Hepatocyte (in vitro differentiated cells): ENCODE measurements around the gene PTGDS.

Experiments
- EZH2 ChIP-seq: fragments of 200-600 bp; sonication (generic); IDR thresholded peaks from 2 replicates; pipeline ENCODE4 v1.6.1; 2016; ENCODE audit warnings: antibody characterized with exemption, mild to moderate bottlenecking, borderline replicate concordance
- TF ChIP-seq, protein P1 (sequence below): fragments of 200-600 bp; sonication (generic); IDR thresholded peaks from 2 replicates; pipeline ENCODE4 v1.5.1; 2016; ENCODE audit warnings: antibody characterized with exemption, mild to moderate bottlenecking; ENCODE audit not compliant: poor library complexity

DNA sequence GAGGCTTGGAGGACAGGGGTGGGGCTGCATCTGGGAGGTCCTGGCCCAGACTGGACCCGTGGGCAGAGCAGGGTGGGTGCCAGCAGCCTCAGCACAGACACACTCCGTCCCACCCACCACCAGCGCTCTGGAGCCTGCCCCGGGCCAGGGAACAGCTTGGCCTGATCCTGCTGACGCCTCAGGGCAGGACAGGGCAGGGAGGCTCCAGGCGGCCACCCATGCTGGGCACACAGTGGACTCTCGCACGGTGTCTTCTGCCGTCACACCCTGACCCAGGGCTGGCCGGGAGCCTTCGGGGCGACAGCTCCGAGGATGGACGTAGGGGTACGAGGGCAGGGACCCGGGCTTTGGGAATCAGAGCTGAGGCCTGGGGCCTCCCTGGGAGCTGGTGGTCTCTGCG is 8.2 kb upstream of the PTGDS start:
- TF ChIP-seq, protein P1, sequence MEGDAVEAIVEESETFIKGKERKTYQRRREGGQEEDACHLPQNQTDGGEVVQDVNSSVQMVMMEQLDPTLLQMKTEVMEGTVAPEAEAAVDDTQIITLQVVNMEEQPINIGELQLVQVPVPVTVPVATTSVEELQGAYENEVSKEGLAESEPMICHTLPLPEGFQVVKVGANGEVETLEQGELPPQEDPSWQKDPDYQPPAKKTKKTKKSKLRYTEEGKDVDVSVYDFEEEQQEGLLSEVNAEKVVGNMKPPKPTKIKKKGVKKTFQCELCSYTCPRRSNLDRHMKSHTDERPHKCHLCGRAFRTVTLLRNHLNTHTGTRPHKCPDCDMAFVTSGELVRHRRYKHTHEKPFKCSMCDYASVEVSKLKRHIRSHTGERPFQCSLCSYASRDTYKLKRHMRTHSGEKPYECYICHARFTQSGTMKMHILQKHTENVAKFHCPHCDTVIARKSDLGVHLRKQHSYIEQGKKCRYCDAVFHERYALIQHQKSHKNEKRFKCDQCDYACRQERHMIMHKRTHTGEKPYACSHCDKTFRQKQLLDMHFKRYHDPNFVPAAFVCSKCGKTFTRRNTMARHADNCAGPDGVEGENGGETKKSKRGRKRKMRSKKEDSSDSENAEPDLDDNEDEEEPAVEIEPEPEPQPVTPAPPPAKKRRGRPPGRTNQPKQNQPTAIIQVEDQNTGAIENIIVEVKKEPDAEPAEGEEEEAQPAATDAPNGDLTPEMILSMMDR = no peak
- no peak for TF ChIP-seq EZH2
